HG03378 (cell line): Measurements from ENCODE around the gene TUBB2B.

Experiments
- ATAC-seq: cut with Tn5 transposase; IDR thresholded peaks from one replicate; pipeline ENCODE4 v1.9.1; 2021; ENCODE audit warnings: mild to moderate bottlenecking, moderate library complexity; ENCODE audit not compliant: unreplicated experiment

TUBB2B gene

DNA sequence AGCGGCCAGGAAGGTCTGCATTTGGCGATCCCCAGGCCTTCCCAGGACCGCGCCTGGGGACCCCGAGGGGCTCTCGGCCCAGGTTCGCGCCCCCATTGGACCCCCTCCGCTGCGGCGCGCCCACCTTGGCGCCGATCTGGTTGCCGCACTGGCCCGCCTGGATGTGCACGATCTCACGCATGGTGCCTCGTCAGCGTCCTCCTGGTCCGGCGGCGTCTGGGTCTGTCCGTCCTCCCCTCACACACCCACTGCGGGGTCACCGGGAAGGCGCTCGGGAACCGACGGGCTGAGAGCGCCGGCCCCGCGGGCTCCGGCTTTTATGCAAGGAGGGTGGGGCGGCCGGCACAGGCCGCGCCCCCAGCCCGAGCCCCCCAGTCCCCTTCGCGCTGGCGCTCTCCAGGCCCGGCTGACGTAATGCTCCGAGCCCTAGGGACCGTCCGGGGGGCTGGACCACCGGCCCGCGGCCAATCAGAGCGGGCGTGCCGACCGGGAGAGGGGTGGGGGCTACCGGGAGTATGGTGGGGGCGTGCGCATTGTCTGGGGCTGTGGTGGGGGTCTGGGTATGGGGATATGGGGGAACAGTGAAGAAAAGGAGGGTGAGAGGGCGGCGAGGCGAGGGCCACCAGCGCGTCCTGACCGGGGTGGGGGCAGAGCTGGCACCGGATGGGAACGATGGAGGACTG, at the start of gene TUBB2B:
Gene TUBB2B, minus strand, starts transcription at position 291 of the 683 bp plus-strand sequence. Its CDS starts 110 bp downstream, at position 181.
- ATAC-seq: no peak

DNA sequence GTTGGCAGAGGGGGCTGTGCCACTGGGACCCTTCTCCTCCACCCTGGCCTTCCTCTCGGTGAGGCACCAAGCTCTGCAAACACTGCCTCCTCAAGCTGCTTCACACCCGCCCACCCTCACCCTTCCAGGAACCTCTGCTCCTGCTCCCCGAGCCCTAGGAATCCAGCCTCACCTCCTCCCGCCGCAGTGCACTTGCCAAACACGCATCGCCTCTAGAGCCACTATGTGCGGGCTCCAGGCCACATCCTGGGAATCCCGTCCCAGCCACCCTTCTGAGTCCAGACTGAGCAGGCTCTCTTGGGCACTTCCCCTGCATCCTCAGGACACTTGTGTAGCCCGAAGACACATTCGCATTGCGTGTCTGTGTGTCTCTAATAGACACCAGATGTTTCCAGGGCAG, 49.8 kb upstream of the TUBB2B start:
- ATAC-seq: no peak

DNA sequence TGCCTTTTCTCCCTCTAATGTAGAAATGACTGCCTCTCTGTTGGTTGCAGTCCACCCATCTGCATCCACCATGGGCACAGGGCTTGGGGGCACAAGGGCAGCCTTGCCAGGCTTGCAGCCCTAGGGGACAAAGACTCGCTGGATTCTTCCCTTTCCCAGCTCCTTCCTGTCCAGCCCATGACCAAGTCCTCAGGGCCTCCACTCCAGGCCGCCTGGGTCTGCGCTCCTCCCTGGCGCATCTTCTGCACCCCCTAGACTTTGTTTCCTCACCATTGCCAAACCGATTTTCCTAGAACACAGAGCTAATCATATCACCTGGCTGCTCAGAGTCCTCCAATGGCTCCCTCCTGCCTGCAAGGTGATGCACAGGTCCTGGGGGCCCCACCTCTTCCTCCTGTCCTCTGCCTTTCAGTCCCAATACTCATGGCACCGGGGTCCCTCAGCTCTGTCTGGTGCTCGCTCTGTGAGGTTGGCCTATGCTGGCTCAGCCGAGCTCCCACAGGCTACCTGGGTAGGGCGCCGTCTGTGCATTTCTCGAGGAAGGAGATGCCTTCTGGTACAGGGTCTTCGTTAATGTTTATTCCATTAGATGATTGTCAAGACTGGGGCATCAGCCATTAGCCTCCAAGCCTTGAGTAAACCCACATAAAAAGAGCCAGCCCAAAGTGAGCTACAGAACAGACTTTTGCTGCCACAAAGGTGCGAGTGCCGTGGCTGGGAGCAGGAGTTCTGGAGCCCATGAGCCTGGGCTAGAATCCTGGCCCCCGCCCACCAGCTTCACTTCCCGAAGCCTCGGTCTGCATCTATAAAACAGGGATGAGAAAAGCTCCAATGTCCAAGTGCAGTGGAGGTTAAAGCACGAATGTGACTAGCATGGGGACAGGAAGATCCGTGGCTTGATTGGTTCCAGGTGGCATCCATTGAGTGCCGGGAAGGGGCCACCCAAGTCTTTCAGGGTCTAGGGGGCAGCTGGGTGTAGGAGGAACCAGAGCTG, 49.0 kb upstream of the TUBB2B start:
- ATAC-seq: no peak

DNA sequence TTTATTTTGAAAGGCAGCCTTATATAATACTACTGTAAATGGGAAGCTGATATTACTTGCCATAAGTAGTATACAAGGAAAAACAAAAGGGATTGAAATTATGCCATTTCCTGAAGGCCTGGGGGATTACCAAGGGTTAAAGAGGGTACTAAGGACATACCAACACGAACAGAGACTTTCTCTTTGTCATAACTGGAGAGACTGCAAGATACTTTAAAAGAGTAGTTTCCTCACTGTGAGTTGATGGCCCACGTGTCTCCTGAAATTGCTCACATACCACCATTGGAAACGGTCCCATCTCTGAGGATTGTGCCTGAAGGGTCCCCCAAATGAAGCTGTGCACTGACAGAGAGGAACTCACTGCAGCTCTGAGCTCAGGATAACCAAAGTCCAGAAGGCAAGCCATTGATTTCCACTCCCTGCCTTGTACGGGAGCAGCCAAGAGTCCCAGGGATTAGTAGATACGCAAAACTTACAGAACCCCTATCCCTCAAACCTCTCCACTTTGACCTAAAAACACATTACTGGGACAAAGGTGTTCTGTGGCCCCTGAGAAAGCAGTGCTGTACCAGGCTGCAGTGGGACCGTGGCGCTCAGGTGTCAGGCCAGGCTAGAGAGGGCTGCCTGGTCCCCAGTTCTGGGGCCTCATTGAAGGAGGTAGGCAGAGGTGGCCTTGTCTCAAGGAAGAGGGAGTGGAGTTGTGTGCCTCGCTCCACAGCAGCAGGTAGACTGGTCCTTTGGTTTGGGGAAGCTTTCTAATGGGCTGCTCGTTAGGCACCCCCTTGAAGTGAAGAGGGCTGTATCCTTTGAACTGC, 46.5 kb upstream of the TUBB2B start:
- no peak for ATAC-seq

DNA sequence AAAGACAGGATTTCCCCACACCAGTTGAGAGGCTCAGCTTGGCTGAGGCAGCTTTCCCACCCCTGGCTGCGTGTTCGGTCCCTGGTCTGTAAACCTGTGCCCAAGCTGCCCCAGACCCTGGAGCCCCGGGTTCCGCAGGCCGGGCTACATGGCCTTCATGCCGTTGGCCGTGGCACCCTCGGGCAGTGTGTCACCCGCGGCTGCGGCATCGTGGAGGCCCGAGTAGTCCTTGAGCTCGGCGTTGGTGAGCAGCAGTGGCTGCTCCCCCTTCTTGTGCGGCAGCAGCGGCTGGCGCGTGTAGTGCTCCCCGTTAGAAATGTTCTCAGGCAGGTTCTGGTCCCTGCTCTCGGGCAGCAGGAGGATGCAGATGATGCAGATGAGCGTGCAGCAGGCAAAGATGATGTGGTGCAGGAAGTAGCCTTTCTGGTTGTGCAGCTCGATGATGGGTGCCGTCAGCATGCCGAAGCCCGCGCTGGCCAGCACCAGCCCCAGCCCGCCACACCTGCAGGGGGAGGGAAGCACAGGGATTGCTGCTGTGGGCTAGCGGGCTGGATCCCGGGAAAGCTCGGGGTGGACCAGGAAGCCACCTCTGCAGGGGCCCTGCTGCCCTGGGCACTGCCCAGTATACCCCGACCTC, 45.6 kb upstream of the TUBB2B start:
- no peak for ATAC-seq

DNA sequence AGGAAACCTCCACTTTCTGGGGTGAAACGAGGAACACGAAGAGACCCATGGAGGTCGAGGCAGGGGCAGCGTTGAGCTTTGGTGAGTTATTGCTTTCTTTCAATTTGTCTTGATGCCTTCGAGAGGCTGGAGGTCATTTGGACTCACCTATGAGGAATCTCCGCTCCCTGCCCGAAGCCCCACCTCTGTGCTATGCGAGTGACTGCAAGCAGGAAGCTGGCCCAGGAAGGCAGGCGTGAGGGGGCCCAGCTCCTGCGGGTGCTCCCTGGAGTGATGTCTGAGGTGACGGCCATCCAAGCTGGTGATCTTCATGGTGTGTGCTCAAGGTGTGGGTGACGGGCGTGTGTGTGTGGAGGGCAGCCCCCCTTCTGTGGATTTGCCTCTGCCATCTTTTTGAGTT, 44.3 kb upstream of the TUBB2B start:
- ATAC-seq: no peak

DNA sequence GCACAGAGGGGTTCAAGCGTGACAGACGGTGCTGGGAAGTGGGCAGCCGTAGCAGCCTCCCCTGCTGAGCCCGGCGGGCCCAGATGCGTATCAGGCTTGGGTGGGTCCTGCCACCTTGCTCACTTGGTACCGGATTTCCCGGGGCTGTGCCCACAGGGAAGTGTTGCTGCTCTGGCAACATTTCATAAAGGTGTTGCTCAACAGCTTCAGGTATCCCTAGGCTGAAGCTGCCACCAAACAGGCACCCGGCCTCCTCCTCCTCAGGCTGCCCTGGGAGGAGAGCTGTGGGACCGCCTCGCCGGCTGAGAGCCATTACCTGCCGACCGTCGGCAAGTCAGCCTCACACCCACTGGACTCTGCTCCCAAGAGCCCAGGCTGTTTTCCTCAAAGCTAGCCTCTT, 42.8 kb upstream of the TUBB2B start:
- no peak for ATAC-seq

DNA sequence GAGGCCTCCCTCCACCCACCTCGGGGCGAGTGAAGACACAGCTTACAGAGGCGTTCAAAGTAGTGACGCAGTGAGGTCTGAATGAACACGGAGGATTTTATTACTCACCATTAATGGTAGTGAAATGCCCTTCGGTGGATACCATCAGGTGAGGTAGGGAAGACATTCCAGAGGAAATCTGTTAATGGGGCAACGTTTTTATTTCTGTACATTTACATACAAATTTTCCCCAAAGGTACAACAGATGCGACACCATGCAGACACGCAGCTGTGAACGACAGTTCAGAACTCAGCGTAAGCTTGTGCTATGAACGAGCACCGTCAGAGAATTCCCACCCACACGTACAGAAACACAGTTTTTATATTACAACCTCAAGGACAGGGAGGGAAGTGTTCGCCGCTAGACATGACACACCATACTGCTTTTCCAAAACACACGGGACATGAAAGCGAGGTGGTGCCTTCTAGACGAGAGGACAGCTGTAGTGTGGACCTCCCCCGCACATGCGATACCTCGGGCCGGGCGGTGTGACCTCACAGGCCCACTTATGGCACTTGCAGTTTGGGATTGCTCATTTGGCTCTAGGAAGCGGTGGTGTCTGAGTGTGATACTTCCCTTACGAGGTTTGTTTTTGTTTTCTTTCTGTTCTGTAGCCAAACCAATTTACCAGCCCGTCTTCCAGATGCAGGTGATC, 42.0 kb upstream of the TUBB2B start:
- ATAC-seq: no peak

DNA sequence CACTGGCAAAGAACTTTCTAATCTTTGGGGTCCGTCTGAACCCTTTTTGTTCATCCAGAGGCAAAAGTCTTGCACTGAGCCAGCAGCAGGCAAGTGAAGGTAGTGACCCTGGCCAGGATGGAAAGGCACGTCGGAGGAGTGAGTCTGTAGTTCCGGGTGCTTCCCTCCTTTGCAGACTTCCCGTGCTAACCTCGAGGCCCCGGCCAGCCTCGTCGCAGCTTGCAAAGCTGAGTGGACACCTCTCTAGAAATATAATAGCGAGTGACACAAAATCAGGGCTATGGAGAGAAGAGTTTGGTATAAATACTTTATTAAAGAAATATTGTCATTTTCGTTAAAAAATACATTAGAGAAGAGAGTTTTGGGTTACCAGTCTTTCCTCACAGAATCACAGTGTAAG, 41.2 kb upstream of the TUBB2B start:
- ATAC-seq: no peak

DNA sequence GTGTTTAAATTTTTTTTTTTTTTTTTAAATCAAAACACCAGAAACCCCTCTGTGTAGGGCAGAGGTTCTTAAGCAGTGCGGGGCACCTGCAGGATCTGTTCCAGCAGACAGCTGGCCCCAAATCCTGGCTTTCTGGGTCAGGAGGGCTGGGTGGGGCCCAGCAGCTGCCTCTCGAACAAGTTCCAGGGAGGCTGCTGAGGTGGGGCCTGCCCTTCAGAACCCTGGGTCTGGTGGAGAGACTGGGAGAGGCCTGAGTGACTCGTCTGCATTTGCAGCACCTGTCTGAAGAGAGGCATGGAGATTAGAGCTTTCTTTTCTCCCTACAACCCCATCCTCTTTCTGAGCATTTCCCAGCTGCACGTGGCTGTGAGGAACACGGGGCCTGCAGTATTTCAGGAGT, 39.7 kb upstream of the TUBB2B start:
- ATAC-seq: no peak

DNA sequence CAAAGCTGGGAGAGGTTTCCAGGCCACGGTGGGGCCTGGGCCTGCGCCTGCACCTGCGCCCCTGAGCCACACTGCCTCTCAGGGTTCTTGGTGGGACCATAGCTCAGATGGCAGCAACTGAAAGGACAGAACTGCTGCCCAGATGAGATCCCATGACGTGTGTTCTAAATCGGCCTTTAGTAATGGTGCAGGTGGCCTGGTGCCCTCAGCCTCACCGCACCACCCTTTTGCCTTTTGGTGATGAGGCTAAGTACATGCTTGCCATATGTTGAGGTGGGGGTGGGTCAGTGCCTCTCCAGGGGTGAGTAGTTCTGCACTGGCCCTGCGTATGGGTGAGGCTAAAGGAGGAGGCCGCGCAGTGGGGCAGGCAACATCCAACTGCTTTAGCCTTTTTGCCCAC, 38.7 kb upstream of the TUBB2B start:
- no peak for ATAC-seq

DNA sequence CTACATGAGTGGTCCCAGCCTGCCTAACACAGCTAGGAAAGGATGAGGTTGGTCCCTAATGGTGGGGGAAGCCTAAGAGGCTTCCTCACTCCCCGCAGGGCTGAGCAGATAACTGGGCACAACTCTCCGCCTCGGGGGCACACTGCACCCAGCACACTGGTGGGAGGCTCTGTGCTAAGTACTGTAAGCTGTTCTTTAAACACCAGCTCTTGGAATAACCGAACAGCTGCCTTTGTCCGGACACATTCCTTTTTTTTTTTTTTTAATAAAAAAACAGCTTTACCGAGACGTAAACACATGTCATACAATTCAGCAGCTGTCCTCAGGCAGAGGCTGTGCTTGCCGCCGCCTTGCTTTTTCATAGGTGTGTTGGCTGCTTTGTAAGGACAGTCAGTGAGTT, 38.2 kb upstream of the TUBB2B start:
- no peak for ATAC-seq

DNA sequence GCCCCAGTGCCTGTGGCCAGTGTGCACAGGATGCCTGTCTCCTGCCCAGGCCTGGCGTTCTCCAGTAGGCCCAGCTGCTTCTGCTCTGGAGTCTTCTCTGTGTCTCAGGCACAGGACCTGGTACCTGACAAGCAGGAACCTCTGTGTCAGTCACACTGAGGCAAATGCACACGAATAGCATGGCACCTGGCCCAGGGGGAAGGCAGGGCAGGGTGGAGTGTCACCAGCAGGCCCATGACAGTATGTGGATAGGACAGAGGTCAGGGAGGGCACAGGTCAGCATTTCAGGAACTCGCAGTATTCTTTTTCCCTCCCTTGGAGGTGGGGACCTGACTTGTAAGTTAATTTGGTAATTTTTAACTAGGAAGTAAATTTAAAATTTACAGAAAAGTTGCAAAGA, 36.9 kb upstream of the TUBB2B start:
- no peak for ATAC-seq

DNA sequence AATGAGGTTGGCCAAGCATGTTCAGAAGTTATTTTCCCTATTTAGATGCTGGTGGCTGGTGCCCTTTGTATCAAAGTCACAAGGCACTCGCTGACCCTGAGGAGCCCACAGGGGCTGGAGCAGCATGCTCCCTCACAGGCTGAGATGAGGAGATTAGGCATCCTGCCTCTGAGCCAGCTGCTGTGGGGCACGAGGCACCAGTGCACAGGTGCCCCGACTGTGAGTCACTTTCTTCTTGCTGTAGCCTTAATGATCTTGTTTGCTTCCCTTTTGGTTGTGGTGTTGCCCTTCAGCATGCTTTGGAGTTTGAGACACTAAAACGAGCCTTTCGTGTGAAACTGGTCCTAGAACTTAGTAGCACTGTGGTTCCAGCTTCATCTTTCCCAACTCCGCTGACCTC, 35.6 kb upstream of the TUBB2B start:
- no peak for ATAC-seq

DNA sequence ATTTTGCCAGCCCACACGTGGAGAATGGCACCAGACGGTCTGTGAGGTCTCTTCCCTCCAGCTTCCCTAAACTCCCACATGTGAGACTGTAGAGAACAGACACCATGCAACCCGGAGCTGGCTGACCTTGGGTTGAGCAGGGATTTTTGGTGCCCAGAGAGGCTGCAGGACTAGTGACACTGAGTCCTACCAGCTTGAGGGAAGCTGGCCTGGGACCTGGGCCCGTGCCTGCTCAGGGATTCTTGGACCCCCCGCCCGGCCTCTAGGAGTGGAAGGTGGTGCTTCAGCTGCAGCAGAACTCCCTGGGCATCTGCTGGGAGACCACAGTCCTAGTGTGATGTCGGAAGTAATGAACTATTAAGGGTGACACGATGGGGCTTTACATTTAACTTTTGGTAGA, 34.5 kb upstream of the TUBB2B start:
- ATAC-seq: no peak

DNA sequence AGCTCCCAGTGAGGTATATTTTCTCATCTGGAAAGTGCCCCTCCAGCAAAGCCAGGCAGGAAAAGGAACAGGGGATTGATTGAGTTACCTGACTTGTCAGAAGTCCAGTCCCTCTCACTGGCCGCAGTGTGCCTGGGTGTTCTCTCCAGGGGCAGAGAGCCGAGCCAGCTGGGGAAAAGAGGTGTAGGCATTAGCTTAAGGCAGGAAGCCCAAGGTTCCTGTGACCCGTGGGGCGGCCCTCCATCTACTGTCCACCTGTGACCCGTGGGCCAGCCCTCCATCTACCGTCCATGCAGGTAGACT, 34.0 kb upstream of the TUBB2B start:
- ATAC-seq: no peak

DNA sequence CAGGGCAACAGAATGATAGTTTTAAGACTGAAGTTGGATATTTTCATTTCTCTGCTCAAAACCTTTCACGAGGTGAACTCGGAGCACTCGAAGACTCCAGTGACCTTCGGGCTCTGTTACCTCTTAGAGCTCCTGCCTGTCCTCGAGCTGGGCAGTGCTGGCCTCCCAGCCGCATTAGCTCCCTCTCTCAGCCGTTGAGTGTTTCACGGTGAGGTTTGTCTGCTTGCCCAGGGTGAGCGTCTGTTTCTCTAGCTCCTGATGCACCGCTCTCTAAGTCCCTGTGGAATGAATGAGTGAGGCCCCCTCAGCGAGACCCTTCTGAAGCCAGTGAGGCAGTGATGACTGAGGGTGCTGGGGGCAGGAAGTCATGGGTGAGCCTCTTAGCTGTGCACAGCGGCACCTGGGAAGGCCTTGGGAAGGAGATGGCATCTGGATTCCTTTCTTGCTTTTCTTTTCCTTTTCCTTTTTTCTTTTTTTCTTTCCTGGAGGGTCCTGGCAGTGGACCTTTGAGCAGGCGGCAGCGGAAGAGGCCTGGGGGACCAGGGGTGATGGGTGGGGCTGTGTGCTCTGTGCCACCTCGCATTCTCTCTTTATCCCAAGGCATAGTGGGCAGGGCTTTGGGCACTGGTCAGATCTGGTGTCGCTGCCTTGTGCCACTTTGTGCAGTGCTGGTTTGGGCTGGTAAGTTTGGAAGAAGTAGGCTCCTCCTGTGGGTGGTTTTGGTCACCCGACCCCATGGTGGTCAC, 33.5 kb upstream of the TUBB2B start:
- no peak for ATAC-seq

DNA sequence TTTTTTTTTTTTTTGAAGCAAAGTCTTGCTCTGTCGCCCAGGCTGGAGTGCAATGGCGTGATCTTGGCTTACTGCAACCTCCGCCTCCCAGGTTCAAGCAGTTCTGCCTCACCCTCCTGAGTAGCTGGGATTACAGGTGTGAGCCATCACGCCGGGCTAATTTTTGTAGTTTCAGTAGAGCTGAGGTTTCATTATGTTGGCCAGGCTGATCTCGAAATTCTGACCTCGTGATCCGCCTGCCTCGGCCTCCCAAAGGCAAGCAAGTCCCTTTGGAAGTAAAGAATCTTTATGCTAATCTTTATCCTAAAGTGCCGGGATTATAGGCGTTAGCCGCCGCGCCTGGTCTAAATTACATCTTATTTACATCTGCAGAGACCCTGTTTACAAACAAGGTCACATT, 32.8 kb upstream of the TUBB2B start:
- ATAC-seq: no peak

DNA sequence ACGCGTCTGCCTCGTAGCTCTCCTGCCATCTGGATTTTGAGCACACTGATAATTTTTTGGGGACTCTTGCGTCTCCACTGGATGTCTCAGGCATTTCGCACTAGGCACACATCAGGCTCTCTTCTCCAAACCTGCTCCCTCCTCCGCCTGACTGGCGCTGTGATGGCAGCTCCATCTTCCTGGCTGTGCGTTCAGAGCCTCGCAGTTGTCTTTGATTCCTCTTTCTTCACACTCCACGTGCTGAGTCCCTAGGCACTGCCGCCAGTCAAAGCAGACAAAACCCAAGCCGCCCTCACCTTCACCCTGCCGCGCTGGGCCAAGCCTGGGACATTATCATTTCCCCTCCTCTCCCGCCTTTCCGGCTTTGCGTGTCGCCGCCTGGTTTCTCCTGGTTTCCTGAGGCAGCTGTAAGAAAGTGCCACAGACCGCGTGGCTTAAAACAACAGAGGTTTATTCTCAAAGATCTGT, 32.1 kb upstream of the TUBB2B start:
- ATAC-seq: peak; percentile 18
